Measurements from ENCODE around the gene CFAP410.

The CFAP410 gene

DNA sequence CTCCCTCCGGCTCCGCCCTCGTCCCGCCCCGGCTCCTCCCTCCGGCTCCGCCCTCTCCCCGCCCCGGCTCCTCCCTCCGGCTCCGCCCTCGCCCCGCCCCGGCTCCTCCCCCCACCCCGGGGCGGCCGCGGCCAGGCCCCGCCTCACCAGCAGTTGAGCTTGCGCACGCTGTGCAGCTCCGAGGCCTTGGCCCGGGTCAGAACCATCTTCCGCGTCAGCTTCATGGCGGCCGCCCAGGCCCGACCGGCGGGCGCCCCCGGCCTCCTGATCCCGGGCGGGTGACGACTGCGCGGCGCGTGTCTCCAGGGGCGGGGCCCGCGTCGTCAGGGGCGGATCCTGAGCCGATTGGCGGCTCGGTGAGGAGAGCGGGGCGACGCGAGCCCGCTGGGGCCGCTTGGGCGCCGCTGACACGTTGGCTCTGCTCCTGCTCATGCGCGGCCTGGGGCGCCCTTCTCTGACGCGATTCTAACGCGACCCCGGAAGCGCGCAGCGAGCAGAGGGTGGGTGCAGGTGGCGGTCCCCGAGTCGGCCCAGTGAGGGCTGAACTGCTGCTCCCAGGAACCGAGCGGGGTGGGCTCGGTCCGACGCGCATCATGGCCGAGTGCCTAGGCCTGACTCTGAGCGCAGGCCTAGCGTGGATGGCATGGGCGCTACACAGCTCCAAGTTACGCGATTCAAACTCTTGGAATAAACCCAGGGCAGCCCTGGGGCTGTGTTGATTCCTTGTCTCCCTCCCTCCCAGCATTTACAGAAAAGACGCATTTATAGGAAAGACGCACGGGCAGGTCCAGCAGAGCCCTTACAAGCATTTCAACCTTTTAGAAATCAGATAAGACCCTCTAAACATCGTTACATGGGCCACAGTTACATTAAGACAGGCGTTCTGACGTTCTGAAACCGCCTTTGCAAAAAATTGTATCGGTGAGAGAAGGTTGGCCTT, at the start of gene CFAP410:
Gene CFAP410, minus strand, starts transcription at position 420 of the 940 bp plus-strand sequence. Its CDS starts 196 bp downstream, at position 224.
- H3K27ac Mint-ChIP-seq, result peak within 1 kb of the TSS; percentile 83
- no peaks in the 10 kb centered on the region for H3K36me3 Mint-ChIP-seq (ENCODE audit: low read depth)
- H3K4me3 Mint-ChIP-seq, result peak within 1 kb of the TSS; percentile 94
- TF ChIP-seq, protein P1, sequence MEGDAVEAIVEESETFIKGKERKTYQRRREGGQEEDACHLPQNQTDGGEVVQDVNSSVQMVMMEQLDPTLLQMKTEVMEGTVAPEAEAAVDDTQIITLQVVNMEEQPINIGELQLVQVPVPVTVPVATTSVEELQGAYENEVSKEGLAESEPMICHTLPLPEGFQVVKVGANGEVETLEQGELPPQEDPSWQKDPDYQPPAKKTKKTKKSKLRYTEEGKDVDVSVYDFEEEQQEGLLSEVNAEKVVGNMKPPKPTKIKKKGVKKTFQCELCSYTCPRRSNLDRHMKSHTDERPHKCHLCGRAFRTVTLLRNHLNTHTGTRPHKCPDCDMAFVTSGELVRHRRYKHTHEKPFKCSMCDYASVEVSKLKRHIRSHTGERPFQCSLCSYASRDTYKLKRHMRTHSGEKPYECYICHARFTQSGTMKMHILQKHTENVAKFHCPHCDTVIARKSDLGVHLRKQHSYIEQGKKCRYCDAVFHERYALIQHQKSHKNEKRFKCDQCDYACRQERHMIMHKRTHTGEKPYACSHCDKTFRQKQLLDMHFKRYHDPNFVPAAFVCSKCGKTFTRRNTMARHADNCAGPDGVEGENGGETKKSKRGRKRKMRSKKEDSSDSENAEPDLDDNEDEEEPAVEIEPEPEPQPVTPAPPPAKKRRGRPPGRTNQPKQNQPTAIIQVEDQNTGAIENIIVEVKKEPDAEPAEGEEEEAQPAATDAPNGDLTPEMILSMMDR (IDR thresholded peaks at IDR 0.05), result no peak
- peaks cover 2% of the 10 kb centered on the region for H3K27me3 Mint-ChIP-seq (ENCODE audit: low read depth, poor library complexity)
- H3K9me3 Mint-ChIP-seq, result peaks cover 2% of the 10 kb centered on the region
- peak; percentile 96 for DNase-seq
- peaks cover 49% of the 10 kb centered on the region for H3K4me1 Mint-ChIP-seq

DNA sequence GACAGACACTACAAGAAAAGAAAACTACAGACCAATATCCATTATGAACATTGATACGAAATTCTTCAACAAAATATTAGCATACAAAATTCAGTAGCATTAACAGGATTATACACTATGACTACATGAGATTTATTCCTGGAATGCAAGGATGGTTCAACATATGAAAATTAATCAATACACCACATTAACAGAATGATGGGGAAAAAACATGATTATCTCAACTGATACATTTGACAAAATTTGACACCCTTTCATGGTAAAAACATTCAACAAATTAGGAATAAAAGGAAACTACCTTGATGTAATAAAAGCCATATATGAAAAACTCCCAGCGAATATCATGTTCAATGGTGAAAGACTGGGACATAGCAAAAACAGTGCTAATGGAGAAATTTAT, 45.8 kb upstream of the CFAP410 start:
- Mint-ChIP-seq H3K36me3 (ENCODE audit: low read depth) (no peaks in the 10 kb centered on the region), H3K27me3 (ENCODE audit: low read depth, poor library complexity) (peaks cover 25% of the 10 kb centered on the region), H3K4me3 (no peak overlapping the region), H3K4me1 (peaks cover 9% of the 10 kb centered on the region), H3K9me3 (peaks cover 64% of the 10 kb centered on the region), H3K27ac (no peak overlapping the region)
- TF ChIP-seq, protein P1 (IDR thresholded peaks at IDR 0.05), result no peak
- DNase-seq, result no peak

DNA sequence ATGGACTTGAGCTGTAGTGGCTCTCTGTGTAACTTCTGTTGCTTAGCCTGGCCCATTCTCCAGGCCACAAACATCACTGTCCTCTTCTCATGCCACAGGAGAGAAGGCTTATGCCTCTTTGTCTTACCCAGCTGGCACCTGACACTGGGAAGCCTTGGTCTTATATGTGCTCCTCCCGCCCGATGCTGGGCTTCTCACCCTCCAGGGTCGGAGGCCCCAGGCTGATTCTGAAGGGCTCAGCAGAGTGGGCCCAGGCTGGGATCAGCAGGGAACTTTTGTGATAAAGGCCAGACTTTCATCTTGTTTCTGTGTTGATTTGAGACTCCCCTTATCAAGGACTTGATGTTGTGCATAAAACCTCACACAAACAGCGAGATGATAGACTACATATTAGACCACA, 44.0 kb upstream of the CFAP410 start:
- Mint-ChIP-seq H3K36me3 (ENCODE audit: low read depth) (no peaks in the 10 kb centered on the region), H3K4me1 (peaks cover 18% of the 10 kb centered on the region), H3K27ac (no peak overlapping the region), H3K9me3 (peaks cover 50% of the 10 kb centered on the region), H3K27me3 (ENCODE audit: low read depth, poor library complexity) (peaks cover 24% of the 10 kb centered on the region), H3K4me3 (no peak overlapping the region)
- TF ChIP-seq, protein P1 (IDR thresholded peaks at IDR 0.05), result no peak
- DNase-seq, result no peak

DNA sequence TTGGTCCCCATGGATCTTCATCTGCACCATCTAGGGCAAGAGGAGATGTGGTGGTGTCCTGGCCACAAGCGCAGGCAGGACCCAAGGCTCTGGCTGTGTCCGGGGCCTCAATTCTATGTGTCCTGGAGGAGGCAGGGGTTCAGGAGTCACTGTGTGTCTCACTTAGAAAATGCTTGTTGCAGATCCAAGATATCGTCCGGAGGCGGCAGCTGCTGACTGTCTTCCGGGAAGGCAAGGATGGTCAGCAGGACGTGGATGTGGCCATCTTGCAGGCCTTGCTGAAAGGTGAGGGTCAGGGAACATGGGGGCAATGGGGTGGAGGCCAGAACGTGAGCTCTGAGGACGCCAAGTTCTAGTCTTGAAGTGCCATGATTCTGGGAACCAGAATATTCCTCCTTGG, 43.3 kb upstream of the CFAP410 start:
- Mint-ChIP-seq H3K4me3 (no peak overlapping the region), H3K27me3 (ENCODE audit: low read depth, poor library complexity) (peaks cover 22% of the 10 kb centered on the region), H3K4me1 (peaks cover 20% of the 10 kb centered on the region), H3K9me3 (peaks cover 44% of the 10 kb centered on the region), H3K27ac (no peak overlapping the region), H3K36me3 (ENCODE audit: low read depth) (no peaks in the 10 kb centered on the region)
- TF ChIP-seq, protein P1 (IDR thresholded peaks at IDR 0.05), result no peak
- no peak for DNase-seq

DNA sequence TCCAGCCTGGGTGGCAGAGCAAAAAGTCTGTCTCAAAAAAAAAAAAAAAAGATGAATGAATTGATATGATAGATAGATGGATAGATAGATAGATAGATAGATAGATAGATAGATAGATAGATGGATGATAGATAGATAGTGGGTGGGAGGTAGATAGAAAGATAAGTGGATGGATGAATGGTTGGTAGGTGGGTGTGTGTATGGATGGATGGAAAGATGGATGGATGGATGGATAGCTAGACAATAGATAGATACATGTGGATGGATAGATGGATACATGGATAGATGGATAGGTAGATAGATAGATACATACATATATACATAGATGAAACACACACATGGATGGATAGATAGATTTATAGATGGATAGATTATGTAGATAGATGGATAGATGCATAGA, 42.7 kb upstream of the CFAP410 start:
- H3K36me3 Mint-ChIP-seq (ENCODE audit: low read depth), result no peaks in the 10 kb centered on the region

More for the DNA sequence above, 42.7 kb upstream of the CFAP410 start:
- Mint-ChIP-seq H3K4me1 (peaks cover 22% of the 10 kb centered on the region), H3K27me3 (ENCODE audit: low read depth, poor library complexity) (peaks cover 22% of the 10 kb centered on the region), H3K9me3 (peaks cover 39% of the 10 kb centered on the region), H3K27ac (no peak overlapping the region), H3K4me3 (no peak overlapping the region)
- no peak for DNase-seq
- TF ChIP-seq, protein P1 (IDR thresholded peaks at IDR 0.05), result no peak

Measured in nephron progenitor cell (in vitro differentiated cells).